ENCODE results near the gene ATL2. TPM values are rescaled to one million over a fixed set of nuclear protein-coding genes. Genes with fewer than 3 reads are reported as not detected.
"Not testable (repeated sequence)": the region's sequence is repeated elsewhere in the genome, so short reads cannot be mapped to it uniquely, and the experiment has no call there.

The ATL2 gene
- total RNA-seq, 1 donor from 2014 or later = 55.8 TPM

DNA sequence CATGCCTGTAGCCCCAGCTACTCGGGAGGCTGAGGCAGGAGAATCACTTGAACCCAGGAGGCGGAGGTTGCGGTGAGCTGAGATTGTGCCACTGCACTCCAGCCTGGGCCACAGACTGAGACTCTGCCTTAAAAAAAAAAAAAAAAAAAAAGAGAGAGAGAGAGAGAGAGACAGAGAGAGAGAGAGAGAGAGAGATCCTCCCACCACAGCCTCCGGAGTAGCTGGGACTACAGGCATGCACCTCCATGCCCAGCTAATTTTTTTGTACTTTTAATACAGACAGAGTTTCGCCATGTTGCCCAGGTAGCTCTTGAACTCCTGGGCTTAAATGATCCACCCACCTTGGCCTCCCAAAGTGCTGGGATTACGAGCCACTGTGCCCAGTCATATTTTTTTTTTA lies 119.4 kb downstream of the ATL2 start:
- H3K9ac ChIP-seq (ENCODE audit: low read depth in 1 of 3, low read length in 3 of 3); H3K36me3 ChIP-seq (ENCODE audit: control insufficient read depth in 3 of 3, insufficient read depth in 3 of 3, low read length in 3 of 3); H3K27me3 ChIP-seq (ENCODE audit: control insufficient read depth in 3 of 3, insufficient read depth in 3 of 3, low read length in 3 of 3); H3K4me3 ChIP-seq (ENCODE audit: low read length in 3 of 3); H3K4me1 ChIP-seq (ENCODE audit: control insufficient read depth in 3 of 3, insufficient read depth in 3 of 3, low read length in 3 of 3); H3K27ac ChIP-seq (ENCODE audit: low read depth, low read length); H3K9me3 ChIP-seq (ENCODE audit: control insufficient read depth in 3 of 3, low read length in 3 of 3): not testable (repeated sequence)

GRCh38 chr2:38256610-38257009 lies 120.5 kb downstream of the ATL2 start:
- Histone ChIP-seq H3K27me3 (ENCODE audit: control insufficient read depth in 3 of 3, insufficient read depth in 3 of 3, low read length in 3 of 3) (no peaks in the 10 kb centered on the region), H3K9ac (ENCODE audit: low read depth in 1 of 3, low read length in 3 of 3) (no peak overlapping the region), H3K36me3 (ENCODE audit: control insufficient read depth in 3 of 3, insufficient read depth in 3 of 3, low read length in 3 of 3) (no peaks in the 10 kb centered on the region), H3K27ac (ENCODE audit: low read depth, low read length) (no peak overlapping the region), H3K4me1 (ENCODE audit: control insufficient read depth in 3 of 3, insufficient read depth in 3 of 3, low read length in 3 of 3) (no peaks in the 10 kb centered on the region), H3K4me3 (ENCODE audit: low read length in 3 of 3) (no peak overlapping the region), H3K9me3 (ENCODE audit: control insufficient read depth in 3 of 3, low read length in 3 of 3) (no peaks in the 10 kb centered on the region)

DNA sequence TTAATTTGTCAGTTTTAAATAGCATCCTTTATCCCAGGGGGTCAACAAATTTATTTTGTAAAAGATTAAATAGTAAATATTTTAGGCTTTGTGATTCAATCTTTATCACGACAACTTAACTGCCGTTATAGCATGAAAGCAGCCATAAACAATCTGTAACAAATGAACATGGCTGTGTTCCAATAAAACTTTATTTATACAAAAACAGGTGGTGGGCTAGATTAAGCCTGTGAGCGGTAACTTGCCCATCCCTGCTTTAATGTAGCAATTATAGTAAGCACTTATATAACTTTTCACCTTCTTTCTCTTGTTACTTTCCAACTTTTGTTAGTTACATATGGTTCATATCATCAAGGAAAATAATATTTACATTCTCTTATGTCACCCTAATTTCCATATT lies 121.9 kb downstream of the ATL2 start:
- Histone ChIP-seq H3K4me1 (ENCODE audit: control insufficient read depth in 3 of 3, insufficient read depth in 3 of 3, low read length in 3 of 3) (no peaks in the 10 kb centered on the region), H3K9ac (ENCODE audit: low read depth in 1 of 3, low read length in 3 of 3) (no peak overlapping the region), H3K9me3 (ENCODE audit: control insufficient read depth in 3 of 3, low read length in 3 of 3) (no peaks in the 10 kb centered on the region)

GRCh38 chr2:38254796-38255195 lies 122.3 kb downstream of the ATL2 start:
- Histone ChIP-seq H3K4me1 (ENCODE audit: control insufficient read depth in 3 of 3, insufficient read depth in 3 of 3, low read length in 3 of 3) (no peaks in the 10 kb centered on the region), H3K27me3 (ENCODE audit: control insufficient read depth in 3 of 3, insufficient read depth in 3 of 3, low read length in 3 of 3) (no peaks in the 10 kb centered on the region), H3K9ac (ENCODE audit: low read depth in 1 of 3, low read length in 3 of 3) (no peak overlapping the region), H3K4me3 (ENCODE audit: low read length in 3 of 3) (no peak overlapping the region), H3K9me3 (ENCODE audit: control insufficient read depth in 3 of 3, low read length in 3 of 3) (no peaks in the 10 kb centered on the region), H3K36me3 (ENCODE audit: control insufficient read depth in 3 of 3, insufficient read depth in 3 of 3, low read length in 3 of 3) (no peaks in the 10 kb centered on the region), H3K27ac (ENCODE audit: low read depth, low read length) (no peak overlapping the region)

More for the DNA sequence above, 121.9 kb downstream of the ATL2 start:
- Histone ChIP-seq H3K27me3 (ENCODE audit: control insufficient read depth in 3 of 3, insufficient read depth in 3 of 3, low read length in 3 of 3) (no peaks in the 10 kb centered on the region), H3K27ac (ENCODE audit: low read depth, low read length) (no peak overlapping the region), H3K4me3 (ENCODE audit: low read length in 3 of 3) (no peak overlapping the region), H3K36me3 (ENCODE audit: control insufficient read depth in 3 of 3, insufficient read depth in 3 of 3, low read length in 3 of 3) (no peaks in the 10 kb centered on the region)

GRCh38 chr2:38251940-38252339 lies 125.1 kb downstream of the ATL2 start:
- Histone ChIP-seq H3K4me3 (ENCODE audit: low read length in 3 of 3) (no peak overlapping the region), H3K27ac (ENCODE audit: low read depth, low read length) (no peak overlapping the region), H3K9me3 (ENCODE audit: control insufficient read depth in 3 of 3, low read length in 3 of 3) (no peaks in the 10 kb centered on the region), H3K27me3 (ENCODE audit: control insufficient read depth in 3 of 3, insufficient read depth in 3 of 3, low read length in 3 of 3) (no peaks in the 10 kb centered on the region), H3K36me3 (ENCODE audit: control insufficient read depth in 3 of 3, insufficient read depth in 3 of 3, low read length in 3 of 3) (no peaks in the 10 kb centered on the region), H3K4me1 (ENCODE audit: control insufficient read depth in 3 of 3, insufficient read depth in 3 of 3, low read length in 3 of 3) (no peaks in the 10 kb centered on the region), H3K9ac (ENCODE audit: low read depth in 1 of 3, low read length in 3 of 3) (no peak overlapping the region)

DNA sequence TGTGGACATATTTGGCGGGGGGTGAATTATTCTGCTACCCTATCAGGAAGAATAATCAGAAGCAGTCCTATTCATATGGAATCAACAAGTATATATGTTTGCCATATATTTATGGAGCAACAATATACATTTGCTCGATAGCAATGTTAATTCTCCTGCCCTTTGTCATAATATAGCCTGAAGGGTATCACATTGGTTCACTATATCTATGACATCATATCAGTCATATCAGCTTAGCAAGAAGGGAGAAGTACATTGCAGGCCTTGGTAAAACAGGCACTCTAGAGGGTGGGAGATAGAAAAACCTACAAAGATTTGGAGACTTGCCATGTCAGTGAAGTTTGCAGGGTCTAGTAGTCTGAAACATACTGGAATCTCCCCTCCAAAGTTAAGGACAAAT lies 128.4 kb downstream of the ATL2 start:
- H3K4me3 ChIP-seq (ENCODE audit: low read length in 3 of 3) = no peak overlapping the region
- H3K27me3 ChIP-seq (ENCODE audit: control insufficient read depth in 3 of 3, insufficient read depth in 3 of 3, low read length in 3 of 3) = no peaks in the 10 kb centered on the region
- H3K4me1 ChIP-seq (ENCODE audit: control insufficient read depth in 3 of 3, insufficient read depth in 3 of 3, low read length in 3 of 3) = peaks cover 6 to 18% (median 12%) of the 10 kb centered on the region in 3 donors
- H3K27ac ChIP-seq (ENCODE audit: low read depth, low read length) = no peak overlapping the region
- H3K36me3 ChIP-seq (ENCODE audit: control insufficient read depth in 3 of 3, insufficient read depth in 3 of 3, low read length in 3 of 3) = no peaks in the 10 kb centered on the region
- no peaks in the 10 kb centered on the region for H3K9me3 ChIP-seq (ENCODE audit: control insufficient read depth in 3 of 3, low read length in 3 of 3)
- H3K9ac ChIP-seq (ENCODE audit: low read depth in 1 of 3, low read length in 3 of 3) = no peak overlapping the region

- Histone ChIP-seq H3K27me3 (ENCODE audit: control insufficient read depth in 3 of 3, insufficient read depth in 3 of 3, low read length in 3 of 3) (no peaks in the 10 kb centered on the region), H3K9me3 (ENCODE audit: control insufficient read depth in 3 of 3, low read length in 3 of 3) (no peaks in the 10 kb centered on the region), H3K4me3 (ENCODE audit: low read length in 3 of 3) (no peak overlapping the region), H3K9ac (ENCODE audit: low read depth in 1 of 3, low read length in 3 of 3) (no peak overlapping the region), H3K36me3 (ENCODE audit: control insufficient read depth in 3 of 3, insufficient read depth in 3 of 3, low read length in 3 of 3) (no peaks in the 10 kb centered on the region), H3K4me1 (ENCODE audit: control insufficient read depth in 3 of 3, insufficient read depth in 3 of 3, low read length in 3 of 3) (peaks cover 6 to 18% (median 12%) of the 10 kb centered on the region in 3 donors), H3K27ac (ENCODE audit: low read depth, low read length) (no peak overlapping the region)
These were observed 128.8 kb downstream of the ATL2 start for GRCh38 chr2:38248255-38248654.

- Histone ChIP-seq H3K27ac (ENCODE audit: low read depth, low read length) (no peak overlapping the region), H3K9ac (ENCODE audit: low read depth in 1 of 3, low read length in 3 of 3) (no peak overlapping the region), H3K4me3 (ENCODE audit: low read length in 3 of 3) (no peak overlapping the region), H3K9me3 (ENCODE audit: control insufficient read depth in 3 of 3, low read length in 3 of 3) (no peaks in the 10 kb centered on the region), H3K4me1 (ENCODE audit: control insufficient read depth in 3 of 3, insufficient read depth in 3 of 3, low read length in 3 of 3) (peaks cover 6 to 18% (median 12%) of the 10 kb centered on the region in 3 donors), H3K27me3 (ENCODE audit: control insufficient read depth in 3 of 3, insufficient read depth in 3 of 3, low read length in 3 of 3) (no peaks in the 10 kb centered on the region), H3K36me3 (ENCODE audit: control insufficient read depth in 3 of 3, insufficient read depth in 3 of 3, low read length in 3 of 3) (no peaks in the 10 kb centered on the region)
These were observed 131.0 kb downstream of the ATL2 start for GRCh38 chr2:38246105-38246504.

- Histone ChIP-seq H3K4me3 (ENCODE audit: low read length in 3 of 3) (no peak overlapping the region), H3K27me3 (ENCODE audit: control insufficient read depth in 3 of 3, insufficient read depth in 3 of 3, low read length in 3 of 3) (no peaks in the 10 kb centered on the region), H3K4me1 (ENCODE audit: control insufficient read depth in 3 of 3, insufficient read depth in 3 of 3, low read length in 3 of 3) (peaks cover 6 to 18% (median 12%) of the 10 kb centered on the region in 3 donors), H3K9me3 (ENCODE audit: control insufficient read depth in 3 of 3, low read length in 3 of 3) (no peaks in the 10 kb centered on the region), H3K9ac (ENCODE audit: low read depth in 1 of 3, low read length in 3 of 3) (no peak overlapping the region), H3K27ac (ENCODE audit: low read depth, low read length) (no peak overlapping the region), H3K36me3 (ENCODE audit: control insufficient read depth in 3 of 3, insufficient read depth in 3 of 3, low read length in 3 of 3) (no peaks in the 10 kb centered on the region)
These were observed 131.9 kb downstream of the ATL2 start for GRCh38 chr2:38245114-38245641.

DNA sequence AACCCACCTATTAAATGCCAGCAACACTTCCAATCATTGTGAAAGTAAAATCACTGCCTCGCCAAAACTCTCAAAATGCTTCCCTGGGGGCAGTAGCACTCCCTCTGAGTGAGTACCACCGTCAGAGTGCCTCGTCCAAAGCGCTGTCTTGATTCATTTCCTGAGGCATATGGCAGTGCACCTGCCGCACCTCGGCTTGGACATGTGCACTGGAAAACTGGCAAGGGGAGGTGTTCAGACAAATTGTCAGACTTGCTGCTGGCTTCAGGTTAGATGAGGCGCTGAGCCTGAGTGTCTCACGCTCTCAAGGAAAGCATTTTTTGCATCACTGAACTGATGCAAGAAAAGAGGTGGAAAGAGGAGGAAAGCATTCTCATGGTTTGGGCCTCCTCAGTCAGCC lies 132.8 kb downstream of the ATL2 start:
- peaks cover 6 to 18% (median 12%) of the 10 kb centered on the region in 3 donors for H3K4me1 ChIP-seq (ENCODE audit: control insufficient read depth in 3 of 3, insufficient read depth in 3 of 3, low read length in 3 of 3)
- H3K27ac ChIP-seq (ENCODE audit: low read depth, low read length) = no peak overlapping the region
- no peaks in the 10 kb centered on the region for H3K9me3 ChIP-seq (ENCODE audit: control insufficient read depth in 3 of 3, low read length in 3 of 3)
- H3K9ac ChIP-seq (ENCODE audit: low read depth in 1 of 3, low read length in 3 of 3) = no peak overlapping the region
- no peaks in the 10 kb centered on the region for H3K27me3 ChIP-seq (ENCODE audit: control insufficient read depth in 3 of 3, insufficient read depth in 3 of 3, low read length in 3 of 3)
- no peaks in the 10 kb centered on the region for H3K36me3 ChIP-seq (ENCODE audit: control insufficient read depth in 3 of 3, insufficient read depth in 3 of 3, low read length in 3 of 3)
- H3K4me3 ChIP-seq (ENCODE audit: low read length in 3 of 3) = no peak overlapping the region

Measured in skeletal muscle tissue (tissue), 4 donors.